Neuronal stem cell (in vitro differentiated cells): ENCODE measurements around the gene NEUROD2.

Experiments
- DNase-seq: peaks from one replicate; pipeline ENCODE4 v3.0.0-alpha.2; 2013; ENCODE audit warnings: low spot score
- H2AFZ ChIP-seq: one replicate; pipeline ENCODE4 v1.6.1; 2013; ENCODE audit warnings: mild to moderate bottlenecking, low read length, inconsistent platforms
- H2AK5ac ChIP-seq: 2 replicates; pipeline ENCODE4 v1.6.1; 2013; ENCODE audit warnings: low read depth, mild to moderate bottlenecking, inconsistent platforms, low read length, moderate library complexity, mixed read lengths
- H2BK120ac ChIP-seq: 2 replicates; pipeline ENCODE4 v1.6.1; 2013; ENCODE audit warnings: low read depth, mild to moderate bottlenecking, inconsistent platforms, low read length, moderate library complexity, mixed read lengths
- H2BK12ac ChIP-seq: one replicate; pipeline ENCODE4 v1.6.1; 2013; ENCODE audit warnings: low read length, inconsistent platforms
- H2BK15ac ChIP-seq: 2 replicates; pipeline ENCODE4 v1.6.1; 2013; ENCODE audit warnings: mild to moderate bottlenecking, low read length, inconsistent platforms, mixed read lengths
- H2BK5ac ChIP-seq: one replicate; pipeline ENCODE4 v1.6.1; 2013; ENCODE audit warnings: inconsistent platforms, mild to moderate bottlenecking, low read length, moderate library complexity
- H3K14ac ChIP-seq: one replicate; pipeline ENCODE4 v1.6.1; 2013; ENCODE audit warnings: low read length, inconsistent platforms
- H3K18ac ChIP-seq: 2 replicates; pipeline ENCODE4 v1.6.1; 2013; ENCODE audit warnings: low read length, inconsistent platforms
- H3K23ac ChIP-seq: 2 replicates; pipeline ENCODE4 v1.6.1; 2013; ENCODE audit warnings: low read depth, mild to moderate bottlenecking, mixed read lengths, low read length, inconsistent platforms; ENCODE audit not compliant: poor library complexity
- H3K27ac ChIP-seq: replicated peaks from 3 replicates; pipeline ENCODE4 v1.5.1; 2013; ENCODE audit warnings: low read length, inconsistent platforms
- H3K27me3 ChIP-seq, 3 experiments: 2 replicates each; pipeline ENCODE4 v1.6.1; 2013; ENCODE audit warnings: low read length in 3 of 3, mild to moderate bottlenecking in 2 of 3, inconsistent platforms in 1 of 3, low read depth in 1 of 3, mixed read lengths in 1 of 3, moderate library complexity in 1 of 3; ENCODE audit not compliant: control insufficient read depth in 3 of 3, insufficient read depth in 3 of 3
- H3K36me3 ChIP-seq, 2 donors: replicated peaks in 1 of 2; 2 replicates each; pipeline ENCODE4 v1.6.1; 2013; ENCODE audit warnings: low read length in 2 of 2; ENCODE audit not compliant: control insufficient read depth in 2 of 2, insufficient read depth in 2 of 2
- H3K4ac ChIP-seq: 2 replicates; pipeline ENCODE4 v1.6.1; 2013; ENCODE audit warnings: inconsistent platforms, mild to moderate bottlenecking, low read length, moderate library complexity
- H3K4me1 ChIP-seq, 2 donors: 1 replicate in 1 of 2; 2 replicates in 1 of 2; pipeline ENCODE4 v1.6.1; 2013; ENCODE audit warnings: low read length in 2 of 2, low read depth in 1 of 2; ENCODE audit not compliant: control insufficient read depth in 2 of 2, insufficient read depth in 1 of 2
- H3K4me2 ChIP-seq: one replicate; pipeline ENCODE4 v1.6.1; 2013; ENCODE audit warnings: mild to moderate bottlenecking, low read length, inconsistent platforms; ENCODE audit not compliant: insufficient read depth, poor library complexity, severe bottlenecking
- H3K4me3 ChIP-seq, 2 donors: 2 replicates each; pipeline ENCODE4 v1.5.1; 2013; ENCODE audit warnings: low read length in 2 of 2, mild to moderate bottlenecking in 2 of 2, inconsistent platforms in 1 of 2, moderate library complexity in 1 of 2
- H3K79me1 ChIP-seq: one replicate; pipeline ENCODE4 v1.6.1; 2013; ENCODE audit warnings: low read depth, mild to moderate bottlenecking, inconsistent platforms, low read length, moderate library complexity
- H3K9ac ChIP-seq: one replicate; pipeline ENCODE4 v1.6.1; 2013; ENCODE audit warnings: mild to moderate bottlenecking, low read depth, low read length, inconsistent platforms; ENCODE audit not compliant: poor library complexity
- H3K9me3 ChIP-seq, 2 donors: replicated peaks in 1 of 2; 2 replicates each; pipeline versions ENCODE3 to v1.6.1; 2013; ENCODE audit warnings: low read length in 2 of 2, mild to moderate bottlenecking in 2 of 2, inconsistent platforms in 1 of 2, low read depth in 1 of 2, mixed read lengths in 1 of 2, moderate library complexity in 1 of 2; ENCODE audit not compliant: control insufficient read depth in 2 of 2, insufficient read depth in 1 of 2
- H4K8ac ChIP-seq: one replicate; pipeline ENCODE4 v1.6.1; 2013; ENCODE audit warnings: low read depth, mild to moderate bottlenecking, inconsistent platforms, low read length, moderate library complexity
- H4K91ac ChIP-seq: one replicate; pipeline ENCODE4 v1.6.1; 2013; ENCODE audit warnings: low read length, low read depth, mild to moderate bottlenecking, inconsistent platforms; ENCODE audit not compliant: poor library complexity
- WGBS, 2 donors: extraction: QIAGEN DNeasy Blood & Tissue Kit; methylation state at CpG; one replicate each; pipeline ENCODE4 v1.1.7; 2013; ENCODE audit warnings: missing lambda C conversion rate in 2 of 2, mixed read lengths in 1 of 2; ENCODE audit not compliant: insufficient read length in 2 of 2, insufficient replicate concordance in 1 of 2; ENCODE audit errors: extremely low coverage in 2 of 2; 5-methylcytosine and 5-hydroxymethylcytosine counted together

NEUROD2 gene

GRCh38 chr17:39562395-39562794 is 45.3 kb downstream of the NEUROD2 start:
- Histone ChIP-seq H3K4me3 (no peak overlapping the region), H3K23ac (no peak overlapping the region), H3K4ac (no peak overlapping the region), H4K8ac (no peak overlapping the region), H3K18ac (no peak overlapping the region), H3K79me1 (no peaks in the 10 kb centered on the region), H2AFZ (no peak overlapping the region), H2BK120ac (no peak overlapping the region), H3K27ac (no peak overlapping the region), H3K14ac (no peak overlapping the region), H3K4me2 (no peak overlapping the region), H4K91ac (no peak overlapping the region), H2AK5ac (no peak overlapping the region), H3K36me3 (peaks cover 12 to 50% of the 10 kb centered on the region in 2 donors), H2BK12ac (no peak overlapping the region), H3K4me1 (peaks cover 13 to 15% of the 10 kb centered on the region in 2 donors), H2BK5ac (no peak overlapping the region), H3K27me3 (no peaks in the 10 kb centered on the region), H3K9me3 (no peaks in the 10 kb centered on the region), H3K9ac (no peak overlapping the region), H2BK15ac (no peak overlapping the region)
- DNase-seq: no peak
- no CpG with 5 or more reads among the region's 1 CpG for WGBS, 2 donors

GRCh38 chr17:39556423-39556822 is 51.3 kb downstream of the NEUROD2 start:
- no peak for DNase-seq
- Histone ChIP-seq H3K27ac (no peak overlapping the region), H3K4me3 (no peak overlapping the region), H4K8ac (no peak overlapping the region), H2BK120ac (no peak overlapping the region), H3K79me1 (no peaks in the 10 kb centered on the region), H3K9ac (no peak overlapping the region), H2BK12ac (no peak overlapping the region), H3K14ac (no peak overlapping the region), H3K4me2 (no peak overlapping the region), H2AFZ (no peak overlapping the region), H3K23ac (no peak overlapping the region), H3K27me3 (no peaks in the 10 kb centered on the region), H4K91ac (no peak overlapping the region), H3K9me3 (no peaks in the 10 kb centered on the region), H3K4ac (no peak overlapping the region), H2BK15ac (no peak overlapping the region), H3K4me1 (no peaks in the 10 kb centered on the region), H3K18ac (no peak overlapping the region), H2BK5ac (no peak overlapping the region), H2AK5ac (no peak overlapping the region), H3K36me3 (peaks cover 17 to 83% of the 10 kb centered on the region in 2 donors)
- WGBS, 2 donors: no CpG with 5 or more reads among the region's 1 CpG

GRCh38 chr17:39555368-39555767 is 52.4 kb downstream of the NEUROD2 start:
- Histone ChIP-seq H3K23ac (no peak overlapping the region), H4K91ac (no peak overlapping the region), H3K4ac (no peak overlapping the region), H2BK15ac (no peak overlapping the region), H3K27ac (no peak overlapping the region), H3K18ac (no peak overlapping the region), H2BK12ac (no peak overlapping the region), H3K9ac (no peak overlapping the region), H2AFZ (no peak overlapping the region), H3K4me1 (no peaks in the 10 kb centered on the region), H2BK120ac (no peak overlapping the region), H3K9me3 (no peaks in the 10 kb centered on the region), H3K4me2 (no peak overlapping the region), H3K4me3 (no peak overlapping the region), H3K14ac (no peak overlapping the region), H2AK5ac (no peak overlapping the region), H2BK5ac (no peak overlapping the region), H3K79me1 (no peaks in the 10 kb centered on the region), H3K27me3 (no peaks in the 10 kb centered on the region), H4K8ac (no peak overlapping the region), H3K36me3 (peaks cover 16 to 85% of the 10 kb centered on the region in 2 donors)
- DNase-seq: no peak
- WGBS, 2 donors: no CpG with 5 or more reads among the region's 2 CpGs
